SU-DHL-6 (cell line): ENCODE results near the gene SNX12.

ENCODE experiments used
- H2AFZ ChIP-seq: fragments of 200-600 bp; sonication (generic); 2 replicates; pipeline ENCODE4 v1.6.1; 2014; ENCODE audit warnings: low read depth, mild to moderate bottlenecking, moderate library complexity, mixed read lengths, antibody characterized with exemption, low read length; ENCODE audit not compliant: severe bottlenecking
- H3F3A ChIP-seq: fragments of 200-600 bp; shearing (Covaris generic); 2 replicates; pipeline ENCODE4 v1.6.0; 2016; ENCODE audit warnings: antibody characterized with exemption, mild to moderate bottlenecking; ENCODE audit not compliant: insufficient read depth
- H3K27ac ChIP-seq: fragments of 200-600 bp; sonication (generic); 2 replicates; pipeline ENCODE4 v1.5.1; 2016; ENCODE audit warnings: low read depth, mild to moderate bottlenecking, low read length, moderate library complexity, mixed read lengths
- H3K27me3 ChIP-seq: fragments of 200-600 bp; sonication (generic), shearing (Covaris generic); 2 replicates; pipeline ENCODE4 v1.6.0; 2014; ENCODE audit warnings: mild to moderate bottlenecking, low read length
- H3K36me3 ChIP-seq: fragments of 200-600 bp; sonication (generic); 2 replicates; pipeline ENCODE4 v1.6.1; 2014; ENCODE audit warnings: mild to moderate bottlenecking, low read length, mixed read lengths
- H3K4me2 ChIP-seq: fragments of 300-600, 200-600 bp; shearing (Covaris generic), sonication (generic); 2 replicates; pipeline ENCODE4 v1.6.0; 2014; ENCODE audit warnings: low read length, low read depth, mild to moderate bottlenecking; ENCODE audit not compliant: poor library complexity, severe bottlenecking
- H3K4me3 ChIP-seq: fragments of 200-600 bp; sonication (generic); 2 replicates; pipeline ENCODE4 v1.5.1; 2014; ENCODE audit warnings: antibody characterized with exemption, low read length, mild to moderate bottlenecking, mixed read lengths; ENCODE audit not compliant: insufficient read depth, poor library complexity, severe bottlenecking
- H3K79me2 ChIP-seq: fragments of 200-600 bp; sonication (generic); 2 replicates; pipeline ENCODE4 v1.6.1; 2014; ENCODE audit warnings: mild to moderate bottlenecking, low read length, moderate library complexity; ENCODE audit not compliant: insufficient read depth
- H3K9ac ChIP-seq: fragments of 200-600 bp; sonication (generic); 2 replicates; pipeline ENCODE4 v1.7.0; 2014; ENCODE audit warnings: mild to moderate bottlenecking, low read length
- H3K9me2 ChIP-seq: fragments of 200-600 bp; sonication (generic); replicated peaks from 2 replicates; pipeline ENCODE4 v1.6.1; 2014; ENCODE audit warnings: low read length; ENCODE audit not compliant: insufficient read depth
- H3K9me3 ChIP-seq: fragments of 200-600 bp; sonication (generic); 2 replicates; pipeline ENCODE4 v1.6.1; 2014; ENCODE audit warnings: low read length, mixed read lengths; ENCODE audit not compliant: insufficient read depth
- H4K20me1 ChIP-seq: fragments of 200-600 bp; sonication (generic); 2 replicates; pipeline ENCODE4 v1.6.1; 2014; ENCODE audit warnings: low read depth, mild to moderate bottlenecking, antibody characterized with exemption, low read length, moderate library complexity, mixed read lengths
- EZH2phosphoT487 ChIP-seq: fragments of 200-600 bp; sonication (generic), shearing (Covaris generic); conservative IDR thresholded peaks from 2 replicates; pipeline ENCODE4 v1.6.1; 2018; ENCODE audit warnings: mild to moderate bottlenecking, antibody characterized with exemption, low read length, moderate library complexity, mixed read lengths
- TF ChIP-seq, protein P1 (sequence below): fragments of 200-600 bp; sonication (generic); IDR thresholded peaks from one replicate; pipeline ENCODE4 v1.5.1; 2017; ENCODE audit warnings: antibody characterized with exemption, mild to moderate bottlenecking, low read length, moderate library complexity; ENCODE audit not compliant: insufficient read depth, poor library complexity, severe bottlenecking

SNX12 gene

DNA sequence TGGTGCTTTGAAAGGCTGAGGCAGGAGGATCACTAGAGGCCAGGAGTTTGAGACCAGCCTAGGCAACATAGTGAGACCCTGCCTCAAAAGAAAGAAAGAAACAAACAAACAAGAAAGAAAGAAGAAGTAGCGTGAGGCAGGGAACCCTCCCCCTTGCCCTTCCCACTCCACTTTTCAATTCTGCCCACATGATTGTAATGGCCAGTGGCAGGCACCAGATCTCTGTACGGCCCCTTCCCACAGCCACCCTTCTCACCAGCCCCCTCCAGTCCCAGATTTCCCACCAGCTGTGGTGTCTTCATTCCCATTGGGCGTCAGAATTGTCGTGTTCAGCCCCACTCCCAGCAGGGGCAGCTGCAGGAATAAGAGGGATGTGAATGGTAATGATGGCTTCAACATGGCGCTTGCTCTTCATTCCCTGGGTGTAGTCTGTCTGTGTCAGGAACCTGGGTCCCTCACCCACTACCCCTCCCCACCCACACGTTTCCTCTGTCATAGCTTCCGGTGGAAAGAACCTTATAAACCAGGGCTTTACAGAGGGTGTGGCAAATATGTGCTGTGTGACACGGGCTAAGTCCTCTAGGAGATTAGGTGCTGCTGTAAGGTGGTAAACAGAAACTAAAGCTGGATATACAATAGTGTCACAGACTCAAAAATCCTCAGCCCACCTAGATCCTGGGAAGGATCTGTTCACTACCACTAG, 43.2 kb upstream of the SNX12 start, which contains the start of gene IL2RG:
IL2RG (minus strand) TSS at position 437 of the 703 bp plus-strand sequence; CDS start at position 399, 38 bp downstream.
- H3K27ac ChIP-seq = peak within 1 kb of the TSS; percentile 97
- H3K4me3 ChIP-seq = peak within 1 kb of the TSS; percentile 65
- no peaks in the 10 kb centered on the region for H3K9me3 ChIP-seq
- TF ChIP-seq EZH2phosphoT487 = no peak
- TF ChIP-seq, protein P1, sequence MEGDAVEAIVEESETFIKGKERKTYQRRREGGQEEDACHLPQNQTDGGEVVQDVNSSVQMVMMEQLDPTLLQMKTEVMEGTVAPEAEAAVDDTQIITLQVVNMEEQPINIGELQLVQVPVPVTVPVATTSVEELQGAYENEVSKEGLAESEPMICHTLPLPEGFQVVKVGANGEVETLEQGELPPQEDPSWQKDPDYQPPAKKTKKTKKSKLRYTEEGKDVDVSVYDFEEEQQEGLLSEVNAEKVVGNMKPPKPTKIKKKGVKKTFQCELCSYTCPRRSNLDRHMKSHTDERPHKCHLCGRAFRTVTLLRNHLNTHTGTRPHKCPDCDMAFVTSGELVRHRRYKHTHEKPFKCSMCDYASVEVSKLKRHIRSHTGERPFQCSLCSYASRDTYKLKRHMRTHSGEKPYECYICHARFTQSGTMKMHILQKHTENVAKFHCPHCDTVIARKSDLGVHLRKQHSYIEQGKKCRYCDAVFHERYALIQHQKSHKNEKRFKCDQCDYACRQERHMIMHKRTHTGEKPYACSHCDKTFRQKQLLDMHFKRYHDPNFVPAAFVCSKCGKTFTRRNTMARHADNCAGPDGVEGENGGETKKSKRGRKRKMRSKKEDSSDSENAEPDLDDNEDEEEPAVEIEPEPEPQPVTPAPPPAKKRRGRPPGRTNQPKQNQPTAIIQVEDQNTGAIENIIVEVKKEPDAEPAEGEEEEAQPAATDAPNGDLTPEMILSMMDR = no peak
- no peaks in the 10 kb centered on the region for H4K20me1 ChIP-seq
- H3K36me3 ChIP-seq = no peaks in the 10 kb centered on the region
- peak within 1 kb of the TSS; percentile 98 for H3K4me2 ChIP-seq
- H3K9ac ChIP-seq = peak within 1 kb of the TSS; percentile 73
- H2AFZ ChIP-seq = peak within 1 kb of the TSS; percentile 74
- H3F3A ChIP-seq = peaks cover 10% of the 10 kb centered on the region
- peaks cover 16% of the 10 kb centered on the region; the same call in 1 of the 2 replicates for H3K79me2 ChIP-seq
- H3K9me2 ChIP-seq = no peaks in the 10 kb centered on the region
- no peaks in the 10 kb centered on the region for H3K27me3 ChIP-seq

DNA sequence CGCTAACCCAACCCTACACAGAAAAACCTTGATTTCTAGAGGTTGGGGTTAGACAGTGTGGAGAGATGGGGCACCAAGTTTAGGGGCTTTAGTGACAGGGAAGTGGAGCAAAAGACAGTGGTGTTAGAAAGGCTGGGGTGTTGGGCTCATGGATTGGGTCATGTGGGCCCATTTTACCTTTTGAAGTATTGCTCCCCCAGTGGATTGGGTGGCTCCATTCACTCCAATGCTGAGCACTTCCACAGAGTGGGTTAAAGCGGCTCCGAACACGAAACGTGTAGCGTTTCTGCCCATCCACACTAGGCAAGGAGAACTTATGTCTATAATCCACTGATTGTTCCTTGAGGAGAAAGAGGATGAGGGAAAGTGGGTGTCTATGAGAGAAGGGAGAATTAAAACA, 40.9 kb upstream of the SNX12 start:
- no peak overlapping the region for H3K4me2 ChIP-seq
- no peaks in the 10 kb centered on the region for H3K9me3 ChIP-seq
- peaks cover 16% of the 10 kb centered on the region; the same call in 1 of the 2 replicates for H3K79me2 ChIP-seq
- H3K36me3 ChIP-seq = no peaks in the 10 kb centered on the region
- H3K9me2 ChIP-seq = no peaks in the 10 kb centered on the region
- no peak overlapping the region for H3K4me3 ChIP-seq
- no peaks in the 10 kb centered on the region for H4K20me1 ChIP-seq
- H3K27me3 ChIP-seq = no peaks in the 10 kb centered on the region
- no peak overlapping the region for H3K27ac ChIP-seq
- no peak overlapping the region for H3K9ac ChIP-seq
- TF ChIP-seq, protein P1 = no peak
- TF ChIP-seq EZH2phosphoT487 = no peak
- peaks cover 10% of the 10 kb centered on the region for H3F3A ChIP-seq
- H2AFZ ChIP-seq = no peak overlapping the region

DNA sequence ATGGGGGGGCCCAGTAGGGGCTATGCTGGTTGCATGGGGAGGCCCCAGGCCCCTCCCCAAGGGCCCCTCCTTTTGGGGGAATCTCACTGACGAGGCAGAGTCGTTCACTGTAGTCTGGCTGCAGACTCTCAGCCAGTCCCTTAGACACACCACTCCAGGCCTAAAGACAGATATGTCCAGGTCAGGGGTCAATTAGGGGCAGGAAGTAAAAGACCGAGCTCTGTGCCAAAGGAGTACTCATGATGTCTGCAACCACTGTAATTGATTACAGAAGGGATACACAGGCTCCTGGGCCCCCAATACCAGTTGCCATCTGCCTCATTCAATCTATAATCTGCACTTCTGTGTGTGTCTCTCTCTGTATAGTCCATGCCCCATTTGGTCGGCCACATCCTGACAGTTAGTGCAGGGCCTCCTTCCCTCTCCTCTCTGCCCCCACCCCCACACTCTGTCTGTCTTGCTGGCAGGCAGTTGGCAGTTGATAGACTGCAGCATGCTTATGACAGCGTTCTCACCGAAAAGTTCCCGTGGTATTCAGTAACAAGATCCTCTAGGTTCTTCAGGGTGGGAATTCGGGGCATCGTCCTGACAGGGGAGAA, 39.7 kb upstream of the SNX12 start:
- Histone ChIP-seq H3K4me2 (no peak overlapping the region), H4K20me1 (no peaks in the 10 kb centered on the region), H2AFZ (no peak overlapping the region), H3K27ac (no peak overlapping the region), H3F3A (peaks cover 10% of the 10 kb centered on the region), H3K9me2 (no peaks in the 10 kb centered on the region), H3K79me2 (peaks cover 16% of the 10 kb centered on the region; the same call in 1 of the 2 replicates), H3K36me3 (no peaks in the 10 kb centered on the region), H3K9me3 (no peaks in the 10 kb centered on the region), H3K9ac (no peak overlapping the region), H3K27me3 (no peaks in the 10 kb centered on the region), H3K4me3 (no peak overlapping the region)
- TF ChIP-seq, protein P1 = no peak
- no peak for TF ChIP-seq EZH2phosphoT487
